GM19455 (cell line): ENCODE measurements around the gene PTS.

Experiments used
- ATAC-seq: cut with Tn5 transposase; IDR thresholded peaks from one replicate; pipeline ENCODE4 v1.9.1; 2021; ENCODE audit not compliant: unreplicated experiment

PTS gene

GRCh38 chr11:112221274-112221835, 4.9 kb upstream of the PTS start:
- no peak for ATAC-seq

DNA sequence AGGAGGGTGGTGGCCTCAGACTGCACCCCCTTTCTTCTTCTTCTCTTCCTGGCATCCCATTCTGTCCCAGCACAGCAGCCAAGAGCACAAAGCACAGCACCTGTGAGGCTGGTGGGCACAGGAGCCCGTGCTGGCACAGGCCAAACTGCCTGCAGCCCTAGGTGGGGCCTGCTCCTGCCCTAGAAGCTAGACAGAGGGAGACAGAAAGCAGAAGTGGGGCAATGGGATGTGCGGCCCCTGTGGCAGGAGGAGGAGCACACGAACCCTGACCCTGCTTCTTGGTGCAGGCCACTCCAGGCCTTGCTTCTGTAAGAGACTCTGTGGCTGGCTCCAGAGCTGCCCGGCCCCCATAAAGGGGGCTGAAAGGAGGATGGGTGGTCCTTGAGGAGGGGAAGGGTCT, 3.9 kb upstream of the PTS start:
- ATAC-seq = no peak

- no peak for ATAC-seq
Measured at GRCh38 chr11:112223121-112223520, 3.1 kb upstream of the PTS start.

GRCh38 chr11:112223754-112224532, 2.3 kb upstream of the PTS start:
- ATAC-seq = no peak

GRCh38 chr11:112225753-112226061, 521 bp upstream of the PTS start:
- ATAC-seq = no peak

GRCh38 chr11:112226831-112227401, 688 bp downstream of the PTS start:
- peak; percentile 60 for ATAC-seq

DNA sequence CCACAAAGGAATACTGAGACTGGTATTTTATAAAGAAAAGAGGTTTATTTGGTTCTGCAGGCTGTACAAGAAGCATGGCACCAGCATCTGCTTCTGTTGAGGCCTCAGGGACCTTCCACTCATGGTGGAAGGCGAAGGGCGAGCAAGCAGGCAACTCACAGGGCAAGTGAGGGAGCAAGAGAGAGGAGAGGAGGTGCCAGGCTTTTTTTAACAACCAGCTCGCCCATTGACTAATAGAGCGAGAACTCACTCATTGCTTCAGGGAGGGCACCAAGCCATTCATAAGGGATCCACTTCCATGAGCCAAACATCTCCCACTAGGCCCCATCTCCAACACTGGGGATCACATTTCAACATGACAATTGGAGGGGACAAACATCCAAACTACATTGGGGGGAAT, 1.2 kb downstream of the PTS start:
- no peak for ATAC-seq

DNA sequence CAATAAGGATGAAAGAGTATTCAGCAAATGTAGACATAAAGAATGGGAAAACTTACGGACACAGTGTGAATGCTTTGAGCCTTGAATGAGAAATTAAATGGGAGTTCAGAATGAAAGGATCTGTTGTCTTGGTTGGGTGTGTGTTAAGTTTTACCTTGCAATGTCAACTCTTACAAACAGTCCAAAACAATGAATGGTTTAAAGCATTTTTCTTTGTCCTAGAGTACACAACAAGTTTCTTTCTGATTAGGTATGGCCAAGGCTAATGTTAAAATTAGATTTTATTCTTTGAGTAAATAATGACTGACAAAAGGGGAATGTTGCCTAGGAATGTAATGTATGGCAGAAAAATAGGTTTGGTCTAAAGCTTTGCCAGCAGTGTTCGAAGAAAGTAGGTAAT, 2.5 kb downstream of the PTS start:
- no peak for ATAC-seq

DNA sequence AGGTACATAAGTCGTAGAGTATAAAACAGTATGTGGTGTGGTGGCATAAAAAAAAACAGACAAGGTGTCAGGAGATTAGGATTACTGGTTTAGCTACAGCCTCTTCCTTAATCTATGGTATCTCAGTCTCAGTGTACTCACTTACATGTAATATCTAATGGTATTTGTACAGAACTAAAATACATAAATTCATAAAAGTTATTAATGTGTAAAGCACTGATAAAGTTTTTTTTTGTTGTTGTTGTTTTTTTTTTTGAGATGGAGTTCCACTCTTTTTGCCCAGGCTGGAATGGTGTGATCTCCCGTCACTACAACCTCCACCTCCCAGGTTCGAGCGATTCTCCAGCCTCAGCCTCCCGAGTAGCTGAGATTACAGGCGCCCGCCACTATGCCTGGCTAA, 2.9 kb downstream of the PTS start:
- no peak for ATAC-seq

GRCh38 chr11:112229746-112230433, 3.7 kb downstream of the PTS start:
- ATAC-seq = no peak

DNA sequence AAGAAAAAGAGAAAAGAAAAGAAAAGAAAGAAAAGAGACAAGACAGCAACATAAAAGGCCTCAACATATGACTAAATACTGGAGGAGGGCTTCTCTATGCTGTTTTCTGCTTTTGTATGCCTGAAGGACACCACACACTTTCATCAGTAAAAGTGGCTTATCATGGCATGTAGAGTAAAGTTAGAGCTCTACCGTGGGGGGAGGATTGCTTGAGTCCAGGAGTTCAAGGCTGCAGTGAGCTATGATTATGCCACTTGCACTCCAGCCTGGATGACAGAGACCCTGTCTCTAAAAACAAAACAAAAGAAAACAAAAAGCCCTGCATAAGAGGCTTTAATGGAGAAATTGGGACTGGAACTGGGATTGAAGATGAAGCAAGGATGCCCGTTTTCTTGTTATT, 5.7 kb downstream of the PTS start:
- ATAC-seq = no peak

- ATAC-seq = no peak
Measured at GRCh38 chr11:112235750-112236390, 9.6 kb downstream of the PTS start.

GRCh38 chr11:112237451-112237850, 11.2 kb downstream of the PTS start:
- no peak for ATAC-seq

- no peak for ATAC-seq
Measured at GRCh38 chr11:112238041-112238440, 11.8 kb downstream of the PTS start.

DNA sequence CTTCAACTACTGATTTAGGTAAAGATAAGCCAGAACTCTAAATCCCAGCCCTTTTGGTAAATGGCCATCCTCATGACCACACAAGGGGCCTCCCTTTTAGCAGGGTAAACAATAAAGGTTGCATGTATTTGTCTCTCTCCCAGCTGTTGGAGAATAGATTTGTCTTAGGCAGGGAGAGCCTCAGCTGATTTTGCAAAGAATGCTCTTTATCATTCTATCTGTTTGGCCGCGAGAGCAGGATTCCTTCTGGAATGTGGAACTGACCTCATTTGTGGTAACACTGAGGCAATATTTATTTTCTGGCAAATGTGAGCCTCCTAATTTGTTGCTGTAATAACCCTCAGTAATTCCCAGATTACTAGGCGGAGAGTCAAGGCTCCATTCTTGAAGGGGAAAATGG, 15.3 kb downstream of the PTS start:
- no peak for ATAC-seq

DNA sequence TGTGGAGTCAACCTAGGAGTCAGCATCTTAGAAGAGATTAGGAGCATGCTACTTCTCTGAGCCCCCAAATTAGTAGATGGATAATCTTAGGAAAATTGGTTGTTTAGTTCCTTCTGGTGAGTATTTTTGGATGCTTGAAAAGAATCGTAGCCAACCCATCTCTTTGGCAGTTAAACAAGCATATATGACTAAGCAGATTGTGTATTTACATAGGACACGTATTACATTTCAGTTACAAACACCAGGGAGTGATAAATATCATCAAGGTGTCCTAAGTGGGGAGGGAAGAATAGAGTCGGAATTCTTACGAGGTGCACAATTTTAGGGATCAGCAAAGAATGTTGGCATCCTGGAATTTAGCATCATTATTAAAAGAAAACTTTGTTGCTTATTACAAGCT, 21.0 kb downstream of the PTS start:
- no peak for ATAC-seq

DNA sequence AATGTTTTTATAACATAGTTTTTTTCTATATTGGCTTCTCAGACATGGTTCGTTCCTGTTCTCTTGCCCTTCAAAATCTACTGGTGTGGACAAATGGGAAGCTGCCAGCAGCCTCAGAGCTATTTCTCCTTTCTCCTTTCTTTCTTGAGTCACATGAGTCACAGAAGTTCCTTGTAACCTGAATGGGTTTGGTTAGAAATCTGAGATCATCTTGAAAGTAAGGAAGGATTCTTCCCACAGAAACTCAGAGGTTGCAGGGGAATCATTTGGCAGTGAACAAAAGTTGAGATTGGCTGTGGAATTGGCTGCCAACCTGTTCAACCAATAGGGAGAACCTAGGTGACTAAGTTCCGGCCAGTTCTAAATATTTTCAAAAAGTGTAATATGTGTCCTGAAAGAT, 22.0 kb downstream of the PTS start:
- no peak for ATAC-seq

DNA sequence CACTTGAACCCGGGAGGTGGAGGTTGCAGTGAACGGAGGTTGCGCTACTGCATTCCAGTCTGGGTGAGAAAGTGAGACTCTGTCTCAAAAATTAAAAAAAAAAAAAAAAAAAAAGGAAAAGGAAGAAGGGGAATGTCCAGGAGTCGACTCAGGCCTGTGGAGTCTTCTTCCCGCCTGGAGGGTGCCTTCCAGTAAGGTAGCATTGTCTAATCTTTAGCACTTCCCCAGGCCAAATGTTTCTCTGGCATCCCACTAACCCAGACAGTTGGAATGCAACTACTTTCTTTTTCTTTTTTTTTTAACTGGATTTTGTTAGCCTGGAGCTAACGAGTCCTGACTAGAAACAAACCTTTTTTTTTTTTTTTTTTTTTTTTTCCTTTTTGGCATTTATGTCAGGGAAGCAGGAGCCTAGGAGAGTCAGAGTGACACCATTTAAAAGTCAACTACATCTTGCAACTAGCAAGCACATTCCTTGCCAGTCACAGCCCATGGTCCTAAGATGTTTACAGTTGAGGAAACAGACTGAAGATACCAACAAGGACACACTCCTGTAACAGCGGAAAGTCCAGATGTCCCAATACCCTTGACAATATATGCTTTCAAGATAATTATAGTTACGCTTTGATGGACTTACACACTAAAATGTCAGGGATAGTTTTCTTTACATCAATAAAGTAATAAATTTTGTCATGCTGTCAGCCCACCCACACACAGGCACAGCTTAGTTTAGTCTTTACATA, 23.8 kb downstream of the PTS start:
- no peak for ATAC-seq

GRCh38 chr11:112253605-112254242, 27.5 kb downstream of the PTS start:
- ATAC-seq = no peak

DNA sequence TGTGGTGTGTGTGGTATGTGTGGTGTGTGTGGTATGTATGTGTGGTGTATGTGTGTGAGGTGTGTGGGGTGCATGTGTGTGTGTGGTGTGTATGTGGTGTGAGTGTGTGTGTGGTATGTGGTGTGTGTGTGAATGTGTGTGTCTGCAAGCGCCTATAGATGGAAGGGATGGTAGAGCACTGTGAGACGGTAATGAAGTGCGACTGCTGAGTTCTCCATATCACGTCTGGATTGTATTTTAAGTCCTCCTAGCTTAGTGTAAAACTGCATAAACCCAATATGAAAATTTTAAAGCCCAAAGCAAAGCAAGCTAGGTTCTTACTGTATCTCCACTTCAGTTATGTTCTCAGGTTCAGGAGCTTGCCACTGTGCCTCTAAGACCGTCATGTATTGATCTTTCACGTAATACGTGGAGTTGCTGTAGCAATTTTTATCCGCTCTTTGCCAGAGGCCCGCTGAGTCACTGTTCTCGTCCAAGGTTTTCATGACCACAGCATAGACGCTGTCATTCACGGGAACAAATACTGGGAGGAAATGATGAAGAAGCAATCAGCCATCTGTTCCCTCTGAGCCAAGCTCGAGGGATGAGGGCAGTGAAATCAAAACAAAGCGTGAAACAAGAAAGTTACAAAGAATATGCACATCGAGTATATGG, 29.0 kb downstream of the PTS start:
- no peak for ATAC-seq
